Tibial artery (tissue), 4 donors: ENCODE measurements around the gene RABGAP1.

Experiments
- DNase-seq, 2 donors: peaks; one replicate each; pipeline ENCODE4 v3.0.0-alpha.2; 2019
- H3K27ac ChIP-seq, 2 donors: fragments of 200-600 bp; sonication (generic) in 1 of 2; 1 replicate in 1 of 2; 2 replicates in 1 of 2; pipeline ENCODE4 v1.5.1; 2018 to 2019; ENCODE audit warnings: mild to moderate bottlenecking in 1 of 2
- H3K27me3 ChIP-seq, 2 donors: fragments of 200-600 bp; sonication (generic) in 1 of 2; one replicate each; pipeline versions ENCODE4 v1.5.1 to v1.6.0; 2016 to 2019
- H3K36me3 ChIP-seq, 3 donors: fragments of 200-600 bp; sonication (generic) in 2 of 3; one replicate each; pipeline ENCODE4 v1.5.1; 2016 to 2019; ENCODE audit warnings: mild to moderate bottlenecking in 2 of 3
- H3K4me1 ChIP-seq, 4 donors: fragments of 200-600 bp; sonication (generic) in 2 of 4; 1 replicate in 3 of 4; 2 replicates in 1 of 4; pipeline ENCODE4 v1.5.1; 2016 to 2019
- H3K4me3 ChIP-seq, 2 donors: fragments of 200-600 bp; sonication (generic) in 1 of 2; 1 replicate in 1 of 2; 2 replicates in 1 of 2; pipeline ENCODE4 v1.5.1; 2018 to 2019; ENCODE audit warnings: mild to moderate bottlenecking in 2 of 2
- H3K9me3 ChIP-seq, 3 donors: fragments of 200-600 bp; sonication (generic) in 1 of 3; one replicate each; pipeline ENCODE4 v1.5.1; 2016 to 2019
- CTCF ChIP-seq, 2 experiments: fragments of 200-600 bp in 1 of 2; fragments of 450-650 bp in 1 of 2; IDR thresholded peaks; one replicate each; pipeline ENCODE4 v1.5.1; 2017 to 2019; ENCODE audit warnings: antibody characterized with exemption in 2 of 2, mild to moderate bottlenecking in 1 of 2, moderate library complexity in 1 of 2
- intact Hi-C: fragments of 100-400 bp; cut with DNase I; formaldehyde crosslinking; loops from one replicate; pipeline ENCODE4 v1.15.0; 2023; ENCODE audit warnings: low total_unique reads

Gene RABGAP1

GRCh38 chr9:123150708-123151503 lies 210.1 kb downstream of the RABGAP1 start:
- no peaks in the 10 kb centered on the region for H3K4me1 ChIP-seq
- H3K4me3 ChIP-seq = no peak overlapping the region
- no peaks in the 10 kb centered on the region for H3K27me3 ChIP-seq
- DNase-seq = no peak
- H3K36me3 ChIP-seq = peaks cover 0 to 5% (median 0%) of the 10 kb centered on the region in 3 donors
- no peak for TF ChIP-seq CTCF (IDR thresholded peaks at IDR 0.05)
- H3K9me3 ChIP-seq = peaks cover 0 to 5% (median 0%) of the 10 kb centered on the region in 3 donors
- intact Hi-C loops = no loop called here
- no peak overlapping the region for H3K27ac ChIP-seq
